Fibroblast of peridontal ligament (primary cell): ENCODE data around the gene NOVA1.
A peak's percentile ranks its signal among the peaks of the same experiment; 100 is the strongest.
"Not testable (repeated sequence)": the region's sequence is repeated elsewhere in the genome, so short reads cannot be mapped to it uniquely, and the experiment has no call there.

ENCODE experiments used
- DNase-seq: peaks from one replicate; pipeline ENCODE4 v3.0.0-alpha.2; 2010; ENCODE audit errors: extremely low read depth

The NOVA1 gene

GRCh38 chr14:26597589-26598080, at the start of gene NOVA1:
Gene NOVA1 (minus strand): TSS chr14:26598033. CDS start chr14:26597436, 597 bp downstream.
- DNase-seq: peak; percentile 26

- not testable (repeated sequence) for DNase-seq
These were observed 47.2 kb upstream of the NOVA1 start for GRCh38 chr14:26645057-26645456.

GRCh38 chr14:26636561-26636960, 38.7 kb upstream of the NOVA1 start:
- DNase-seq: peak; percentile 62

- not testable (repeated sequence) for DNase-seq
These were observed 37.1 kb upstream of the NOVA1 start for GRCh38 chr14:26634946-26635345.

GRCh38 chr14:26626256-26626655, 28.4 kb upstream of the NOVA1 start:
- peak; percentile 68 for DNase-seq

GRCh38 chr14:26622611-26623010, 24.8 kb upstream of the NOVA1 start:
- peak; percentile 27 for DNase-seq

- peak; percentile 82 for DNase-seq
These were observed 24.2 kb upstream of the NOVA1 start for GRCh38 chr14:26621807-26622560.

GRCh38 chr14:26621364-26621763, 23.5 kb upstream of the NOVA1 start:
- peak; percentile 58 for DNase-seq

- no peak for DNase-seq
These were observed 13.4 kb upstream of the NOVA1 start for GRCh38 chr14:26611259-26611658.

GRCh38 chr14:26606729-26607312, 9.0 kb upstream of the NOVA1 start:
- peak; percentile 93 for DNase-seq

- DNase-seq: no peak
These were observed 7.8 kb upstream of the NOVA1 start for GRCh38 chr14:26605602-26606001.

GRCh38 chr14:26602902-26603301, 5.1 kb upstream of the NOVA1 start:
- DNase-seq: no peak

GRCh38 chr14:26601856-26602255, 4.0 kb upstream of the NOVA1 start:
- DNase-seq: no peak

- no peak for DNase-seq
These were observed 1.5 kb upstream of the NOVA1 start for GRCh38 chr14:26599291-26599690.

GRCh38 chr14:26598672-26599131, 869 bp upstream of the NOVA1 start:
- no peak for DNase-seq

- peak; percentile 94 for DNase-seq
These were observed 343 bp upstream of the NOVA1 start for GRCh38 chr14:26598081-26598671.

- no peak for DNase-seq
These were observed 703 bp downstream of the NOVA1 start for GRCh38 chr14:26597071-26597588.

GRCh38 chr14:26596543-26597061, 1.2 kb downstream of the NOVA1 start:
- DNase-seq: peak; percentile 37

- peak; percentile 36 for DNase-seq
These were observed 1.8 kb downstream of the NOVA1 start for GRCh38 chr14:26595926-26596542.

- DNase-seq: no peak
These were observed 2.9 kb downstream of the NOVA1 start for GRCh38 chr14:26594756-26595545.

GRCh38 chr14:26594148-26594547, 3.7 kb downstream of the NOVA1 start:
- DNase-seq: peak; percentile 49
